HG02759 (cell line): Measurements from ENCODE around the gene EGFLAM.

ENCODE experiments used
- ATAC-seq: cut with Tn5 transposase; IDR thresholded peaks from one replicate; pipeline ENCODE4 v1.9.1; 2021; ENCODE audit warnings: mild to moderate bottlenecking, moderate library complexity; ENCODE audit not compliant: unreplicated experiment

EGFLAM gene

GRCh38 chr5:38445374-38446028 lies 187.1 kb downstream of the EGFLAM start:
- no peak for ATAC-seq

DNA sequence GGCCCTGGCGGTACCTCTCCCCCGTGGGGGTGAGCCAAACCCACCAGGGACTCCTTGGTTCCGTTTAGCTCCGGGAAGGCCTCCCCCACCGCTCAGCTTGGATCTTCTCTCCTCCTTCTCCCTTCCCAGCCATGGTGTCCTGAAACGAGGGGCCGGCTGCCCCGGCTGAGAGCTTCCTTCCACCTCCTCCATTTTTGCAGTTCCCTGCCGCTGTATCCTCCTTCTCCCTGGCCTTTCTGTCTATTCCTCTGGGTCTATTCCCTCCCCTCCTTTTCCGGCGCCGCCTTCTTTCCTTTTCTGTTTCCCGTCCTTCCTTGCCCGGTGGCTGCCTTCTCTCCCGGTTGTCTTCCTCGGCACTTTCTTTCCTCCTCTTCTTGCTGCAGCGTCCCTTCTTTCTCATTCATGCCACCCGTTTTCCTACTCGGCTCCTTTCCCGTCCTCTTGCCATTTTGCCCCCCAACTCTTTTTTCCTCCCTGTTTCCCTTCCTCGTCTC lies 187.7 kb downstream of the EGFLAM start:
- no peak for ATAC-seq

DNA sequence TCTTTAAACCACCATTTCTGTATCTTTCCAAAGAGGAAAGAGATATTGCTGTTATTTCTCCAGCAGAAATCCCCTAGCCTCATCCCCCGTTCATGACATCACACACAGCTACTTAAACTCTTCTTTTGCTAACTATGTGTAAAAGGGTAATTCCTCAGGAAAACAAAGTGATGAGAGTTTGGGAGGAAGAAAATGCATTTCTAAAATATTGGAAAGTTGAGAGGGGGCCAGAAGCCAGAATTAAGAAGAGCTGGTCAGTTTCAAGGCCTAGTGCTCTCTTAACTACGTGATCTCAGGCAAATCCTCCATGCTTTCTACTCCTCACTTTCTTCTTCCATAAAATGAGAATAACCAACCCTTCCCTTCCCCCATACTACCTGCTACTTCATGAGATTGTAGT lies 188.7 kb downstream of the EGFLAM start:
- no peak for ATAC-seq

- ATAC-seq = no peak
Observed at GRCh38 chr5:38447786-38448185, 189.4 kb downstream of the EGFLAM start.

DNA sequence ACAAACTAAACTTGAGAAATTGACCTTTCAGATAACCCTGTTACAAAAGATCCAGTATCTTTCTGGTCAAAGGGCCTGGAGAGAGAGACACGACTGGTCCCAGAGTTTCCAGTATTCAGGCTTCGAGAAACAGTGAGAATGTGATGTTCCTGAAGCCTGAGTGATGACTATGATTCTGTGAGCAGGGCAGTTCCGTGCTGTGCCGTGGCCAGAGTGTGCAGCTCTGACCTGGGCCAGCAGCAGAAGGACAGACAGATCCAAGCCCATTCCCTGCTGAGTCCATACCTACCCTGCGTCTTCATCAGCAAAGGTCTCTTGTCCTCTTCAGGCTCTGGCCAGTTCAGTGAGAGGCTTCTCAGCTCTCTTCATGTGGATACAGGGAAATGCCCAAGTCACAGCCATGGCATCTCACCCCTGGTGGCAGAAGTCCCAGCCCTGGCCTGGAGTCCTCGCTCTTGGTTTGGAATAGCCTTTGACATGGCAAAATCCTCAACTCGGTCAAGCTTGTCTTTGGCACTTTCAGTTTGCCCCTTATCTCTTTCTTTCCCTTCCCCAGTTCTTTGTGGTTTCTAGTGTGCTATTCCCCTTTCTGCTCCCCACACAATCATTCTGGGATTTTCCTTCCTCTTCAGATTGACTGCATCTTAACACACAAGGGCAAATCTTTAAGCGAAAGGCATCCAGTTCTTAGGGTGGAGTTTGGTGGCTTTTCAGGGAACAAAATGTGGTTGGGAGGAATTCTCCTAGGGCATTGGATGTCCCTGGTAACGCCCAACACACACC lies 190.4 kb downstream of the EGFLAM start:
- ATAC-seq = no peak

GRCh38 chr5:38450627-38451026 lies 192.3 kb downstream of the EGFLAM start:
- no peak for ATAC-seq

GRCh38 chr5:38451074-38451725 lies 192.8 kb downstream of the EGFLAM start:
- ATAC-seq = no peak

- ATAC-seq = no peak
Observed at GRCh38 chr5:38452201-38452600, 193.8 kb downstream of the EGFLAM start.

DNA sequence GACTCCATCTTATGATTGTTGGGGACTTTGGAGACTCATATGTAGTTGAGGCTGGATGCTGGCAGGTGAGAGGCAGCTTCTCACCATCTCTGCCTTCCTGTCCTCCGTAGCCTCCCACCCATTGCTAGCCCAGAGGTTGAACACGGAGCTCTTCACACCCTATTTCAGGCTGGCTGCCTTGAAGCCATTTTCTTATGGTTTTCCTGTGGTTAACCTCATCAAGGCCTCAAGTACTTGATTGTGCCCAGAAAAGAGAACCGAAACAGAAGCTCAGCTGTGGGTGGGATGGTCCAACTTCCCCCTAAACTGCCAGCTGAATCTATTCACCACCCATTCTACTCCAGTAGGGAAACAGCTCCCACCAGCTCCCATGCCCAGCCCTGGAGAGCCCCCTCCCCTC lies 195.1 kb downstream of the EGFLAM start:
- ATAC-seq = peak; percentile 97

DNA sequence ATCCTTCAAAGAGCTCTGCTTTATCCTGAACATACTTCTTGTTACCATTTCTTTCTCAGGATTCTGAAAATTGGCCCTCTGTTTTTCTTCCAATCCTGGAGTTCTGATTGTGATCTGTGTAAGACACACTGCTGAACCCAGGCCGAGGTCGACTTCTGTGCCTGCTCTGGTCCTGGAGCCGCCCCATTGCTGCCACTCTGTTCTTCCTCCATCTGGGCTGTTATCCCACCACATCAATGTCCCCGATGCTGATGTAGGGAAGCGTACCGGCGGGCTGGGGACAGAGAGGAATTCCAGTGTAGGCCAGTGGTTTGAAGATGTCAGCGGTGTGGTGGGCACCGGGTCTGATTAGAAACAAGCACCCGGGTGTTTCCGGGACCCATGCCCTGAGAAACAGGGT lies 195.6 kb downstream of the EGFLAM start:
- peak; percentile 11 for ATAC-seq

DNA sequence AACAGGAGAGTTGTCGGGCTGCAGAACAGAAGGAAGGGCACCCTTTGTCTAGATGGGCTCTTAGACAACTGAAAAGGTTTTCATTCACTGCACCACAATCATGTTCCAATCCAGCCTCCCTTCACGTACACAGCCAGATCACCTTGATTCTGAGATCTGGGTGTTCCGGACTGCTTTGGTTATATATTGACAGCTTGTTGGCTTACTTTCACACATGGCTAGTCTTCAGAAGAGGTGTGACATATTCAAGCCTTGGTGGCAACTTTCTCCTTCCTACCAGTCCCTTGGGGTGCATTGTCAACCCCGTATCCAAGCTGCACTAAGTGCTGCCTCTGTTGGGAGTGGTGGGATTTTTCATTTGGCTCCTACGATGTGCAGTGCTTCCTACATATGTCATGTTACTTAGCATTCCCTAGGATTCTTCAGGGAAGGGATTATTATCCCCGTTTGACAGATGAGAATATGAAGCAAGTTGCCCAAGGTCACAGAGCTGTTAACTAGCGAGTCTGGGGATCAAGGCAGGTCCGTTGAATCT lies 197.5 kb downstream of the EGFLAM start:
- ATAC-seq = peak; percentile 50

GRCh38 chr5:38456657-38457399 lies 198.5 kb downstream of the EGFLAM start:
- ATAC-seq = no peak

GRCh38 chr5:38458174-38458573 lies 199.8 kb downstream of the EGFLAM start:
- no peak for ATAC-seq

- ATAC-seq = no peak
Observed at GRCh38 chr5:38462976-38463633, 204.7 kb downstream of the EGFLAM start.

- no peak for ATAC-seq
Observed at GRCh38 chr5:38463634-38464521, 205.5 kb downstream of the EGFLAM start.

DNA sequence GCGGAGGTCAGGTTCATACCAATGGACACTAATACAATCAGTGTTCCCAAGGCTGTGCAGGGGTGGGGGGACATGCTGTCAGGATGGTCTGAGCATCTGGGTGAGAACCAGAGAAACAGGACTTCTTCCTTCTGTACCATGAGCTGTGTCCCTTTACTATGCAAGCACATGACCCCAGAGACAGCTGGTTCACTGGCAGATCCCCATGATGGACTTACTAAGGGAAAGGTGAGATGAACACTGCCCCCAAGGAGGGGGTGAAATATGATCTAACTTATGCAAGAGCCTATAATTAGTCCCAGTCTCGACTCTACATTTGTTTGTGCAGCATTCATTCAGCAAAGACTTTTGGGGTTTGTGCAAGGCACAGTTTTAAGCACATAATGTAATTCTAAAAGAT lies 206.7 kb downstream of the EGFLAM start:
- no peak for ATAC-seq

GRCh38 chr5:38465702-38466423 lies 207.5 kb downstream of the EGFLAM start:
- no peak for ATAC-seq

- no peak for ATAC-seq
Observed at GRCh38 chr5:38466424-38467189, 208.2 kb downstream of the EGFLAM start.
